NOMO-1 (cell line): Measurements from ENCODE around the gene EEF1G.
A peak's percentile ranks its signal among the peaks of the same experiment; 100 is the strongest.
"Not testable (repeated sequence)": the region's sequence is repeated elsewhere in the genome, so short reads cannot be mapped to it uniquely, and the experiment has no call there.

Experiments used
- DNase-seq, 2 experiments: peaks; one replicate each; lab custom pipeline; 2025; ENCODE audit not compliant: unreplicated experiment in 2 of 2; lab: John Stamatoyannopoulos, UW

EEF1G gene

GRCh38 chr11:62578541-62578940 lies 4.8 kb upstream of the EEF1G start:
- DNase-seq: no peak

GRCh38 chr11:62577046-62577714 lies 3.5 kb upstream of the EEF1G start:
- no peak for DNase-seq

GRCh38 chr11:62575837-62576236 lies 2.1 kb upstream of the EEF1G start:
- DNase-seq: no peak

- no peak for DNase-seq
Measured at GRCh38 chr11:62575156-62575555, 1.5 kb upstream of the EEF1G start.

- peak in 1 of 2 experiments; percentile 48 for DNase-seq
Measured at GRCh38 chr11:62574363-62575071, 826 bp upstream of the EEF1G start.

DNA sequence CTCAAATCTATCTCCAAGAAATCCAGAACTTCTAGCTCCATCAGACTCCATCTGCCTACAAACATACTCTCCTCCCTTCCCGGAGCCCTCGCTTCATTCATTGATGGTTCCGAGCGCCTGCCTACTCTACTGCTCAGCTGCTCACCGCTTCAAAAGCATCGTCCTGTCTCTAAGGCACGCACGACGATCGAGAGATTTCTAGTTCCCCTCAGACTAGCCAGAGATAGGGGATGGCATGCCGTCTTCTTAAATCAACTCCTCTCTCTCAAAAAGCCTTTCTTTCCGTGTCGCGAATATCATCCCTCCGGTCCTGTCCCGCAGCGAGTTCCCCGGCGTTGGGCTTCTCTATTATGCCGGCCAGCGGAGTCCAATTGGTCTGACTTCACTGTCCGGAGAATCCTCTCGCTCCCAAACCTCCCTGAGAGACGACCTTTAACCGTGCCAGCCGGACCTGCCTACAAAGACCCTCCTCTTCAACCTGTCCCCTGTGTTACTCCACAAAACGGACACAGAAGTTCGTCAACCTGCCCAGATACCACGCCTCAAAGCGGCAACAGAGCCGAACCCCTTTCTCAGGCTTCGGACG lies 592 bp downstream of the EEF1G start:
- DNase-seq: peak in 1 of 2 experiments; percentile 27

DNA sequence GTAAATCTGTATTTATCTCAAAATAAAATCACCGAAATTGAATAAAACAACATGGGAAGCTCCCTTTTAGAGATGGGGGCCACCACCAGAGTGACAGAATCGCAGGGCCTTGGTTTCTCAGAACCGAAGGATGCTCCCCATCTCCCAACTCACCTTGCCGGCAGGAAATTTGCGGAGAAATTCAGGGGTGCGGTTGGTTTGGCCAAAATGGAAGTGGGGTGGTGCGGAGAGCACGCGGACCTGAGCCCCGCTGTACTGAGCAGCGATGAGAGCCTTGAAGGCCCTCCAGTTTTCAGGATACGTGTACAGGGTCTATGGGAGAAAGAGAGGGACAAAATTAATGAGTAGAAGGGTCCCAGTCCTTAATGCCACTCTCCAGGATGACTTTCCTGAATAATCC lies 1.3 kb downstream of the EEF1G start:
- DNase-seq: no peak

- not testable (repeated sequence) for DNase-seq
Measured at GRCh38 chr11:62571493-62571892, 2.2 kb downstream of the EEF1G start.

DNA sequence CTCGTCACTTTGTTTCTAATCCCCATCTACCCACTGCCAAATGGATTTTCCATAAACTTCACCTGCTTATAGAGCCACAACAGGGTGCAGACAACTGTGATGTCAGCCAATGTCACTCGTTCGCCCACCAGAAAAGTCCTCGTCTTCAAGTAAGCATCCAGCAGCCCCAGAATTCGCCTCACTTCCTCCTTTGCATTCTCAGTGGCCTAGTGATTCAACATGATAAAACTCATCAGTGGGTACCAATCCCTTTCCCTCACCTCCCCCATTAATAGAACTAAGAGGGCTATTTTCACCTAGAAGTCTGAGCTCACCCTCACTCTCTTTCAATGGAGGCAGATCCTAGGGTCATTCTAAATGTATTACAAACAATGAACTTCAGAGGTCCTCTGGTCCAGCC lies 2.8 kb downstream of the EEF1G start:
- DNase-seq: not testable (repeated sequence)

- no peak for DNase-seq
Measured at GRCh38 chr11:62569611-62570010, 4.1 kb downstream of the EEF1G start.

DNA sequence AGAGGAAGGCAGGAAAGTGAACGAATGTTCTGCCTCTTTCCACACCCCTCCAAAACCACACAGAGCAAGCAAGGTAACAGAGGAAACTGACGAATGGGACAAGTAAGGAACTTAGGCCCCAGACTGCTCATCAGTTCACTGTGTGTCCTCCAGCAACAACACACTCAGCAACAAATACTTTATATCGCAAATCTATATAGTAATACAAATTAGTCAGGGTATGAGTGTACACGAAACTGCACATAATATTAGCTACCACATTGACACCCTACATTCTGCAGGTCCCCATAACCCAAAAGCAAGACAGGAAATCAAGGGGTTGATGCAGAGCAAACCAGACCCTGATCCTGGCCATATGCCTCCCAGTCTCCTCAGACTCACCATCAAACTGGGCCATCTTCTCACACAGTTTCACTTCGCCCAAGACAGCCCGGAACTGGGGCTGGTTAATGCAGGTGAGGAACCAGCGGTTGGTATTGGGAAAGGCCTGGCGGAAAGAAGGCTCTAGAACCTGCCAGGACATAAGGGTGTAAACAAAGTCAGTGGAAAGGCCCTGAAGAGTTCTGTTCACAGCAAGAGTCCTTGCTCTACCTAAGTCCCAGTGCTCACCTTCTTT lies 6.6 kb downstream of the EEF1G start:
- DNase-seq: no peak

DNA sequence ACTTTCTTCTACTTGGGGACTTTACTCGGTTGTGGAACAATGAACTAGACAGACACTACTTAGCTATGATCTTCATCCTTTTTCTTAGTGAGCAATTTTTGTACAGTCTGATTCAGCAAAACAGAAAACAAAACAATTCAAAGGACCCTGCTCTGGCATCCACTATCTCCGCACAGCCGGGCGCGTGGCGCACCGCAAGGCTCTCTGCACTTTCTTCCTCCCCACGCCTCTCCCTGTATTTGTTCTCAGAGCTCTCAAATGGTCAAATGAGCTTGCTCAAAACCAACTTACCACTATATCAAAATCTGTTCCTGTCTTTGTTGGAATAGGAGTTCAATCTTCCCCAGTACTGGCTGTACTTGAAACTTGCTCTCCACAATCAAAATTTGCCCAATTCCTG lies 7.4 kb downstream of the EEF1G start:
- DNase-seq: no peak

DNA sequence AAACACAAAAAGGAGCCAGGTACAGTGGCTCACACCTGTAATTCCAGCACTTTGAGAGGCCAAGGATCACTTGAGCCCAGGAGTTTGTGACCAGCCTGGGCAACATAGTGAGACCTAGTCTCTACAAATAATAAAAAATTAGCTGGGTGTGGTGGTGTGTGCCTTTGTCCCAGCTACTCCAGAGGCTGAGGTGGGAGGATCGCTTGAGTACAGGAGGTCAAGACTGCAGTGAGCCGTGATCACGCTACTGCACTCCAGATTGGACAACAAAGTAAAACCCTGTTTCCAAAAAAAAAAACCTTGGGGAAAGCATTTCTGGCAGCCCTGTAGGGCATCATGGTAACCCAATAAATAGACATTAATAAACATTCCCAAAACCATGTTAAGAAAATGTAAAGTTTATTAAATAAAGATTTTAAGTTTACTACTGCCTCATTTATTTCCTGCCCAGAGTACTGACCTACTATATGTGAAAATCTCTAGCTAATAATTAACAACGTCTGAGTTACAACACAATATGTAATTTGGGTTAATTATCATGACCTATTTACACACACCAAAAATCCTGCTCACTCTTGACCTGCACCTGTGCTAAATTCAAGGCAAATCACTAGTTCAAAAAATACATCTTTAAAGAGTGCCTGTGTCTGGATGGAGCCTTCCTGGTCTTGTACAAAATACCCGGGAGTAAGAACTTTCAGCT lies 8.4 kb downstream of the EEF1G start:
- DNase-seq: no peak

- DNase-seq: not testable (repeated sequence)
Measured at GRCh38 chr11:62561677-62562230, 11.9 kb downstream of the EEF1G start.

- DNase-seq: peak; percentile 87 to 90
Measured at GRCh38 chr11:62560566-62561103, 13.1 kb downstream of the EEF1G start.

DNA sequence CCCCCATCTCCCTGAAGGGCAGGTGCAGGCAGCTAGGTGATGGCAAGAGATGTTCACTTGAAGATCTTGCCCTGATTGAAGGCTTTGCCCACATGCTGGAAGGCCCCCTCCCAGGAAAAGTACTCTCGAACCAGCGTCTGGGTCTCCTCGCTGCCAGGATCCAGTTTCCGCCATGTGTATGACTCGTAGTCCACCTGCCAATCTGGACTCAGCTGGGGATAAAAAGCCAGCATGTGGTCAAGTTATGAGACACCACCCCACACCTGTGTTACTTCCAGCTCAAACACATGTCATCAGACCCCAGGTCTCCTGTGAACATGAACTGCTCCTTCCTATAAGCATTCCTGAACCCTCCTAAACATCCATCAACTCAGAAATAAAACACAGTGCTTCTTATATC lies 14.1 kb downstream of the EEF1G start:
- DNase-seq: not testable (repeated sequence)

DNA sequence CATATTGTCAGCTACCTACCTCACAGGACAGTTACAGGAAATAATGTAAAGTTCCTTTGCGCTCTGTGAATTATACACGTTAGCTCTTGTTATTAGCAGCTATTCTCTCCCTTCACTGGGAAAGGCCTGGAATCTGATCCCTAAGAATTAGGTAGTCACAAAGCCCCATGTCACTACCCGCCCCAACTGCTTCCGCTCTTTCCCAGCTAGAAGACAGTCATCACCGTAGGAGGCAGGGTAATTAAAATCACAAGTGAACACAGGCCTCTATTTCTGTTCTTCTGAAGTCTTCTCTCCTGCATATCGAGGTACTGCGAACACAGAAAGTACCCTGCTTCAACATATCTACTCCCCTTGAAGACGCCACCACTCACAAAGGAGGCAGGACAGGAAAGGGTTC lies 14.5 kb downstream of the EEF1G start:
- DNase-seq: no peak

- DNase-seq: no peak
Measured at GRCh38 chr11:62558669-62559068, 15.0 kb downstream of the EEF1G start.

- peak; percentile 42 to 49 for DNase-seq
Measured at GRCh38 chr11:62556875-62557631, 16.6 kb downstream of the EEF1G start.
